Measurements from ENCODE around the gene ACP1.

ACP1 gene

DNA sequence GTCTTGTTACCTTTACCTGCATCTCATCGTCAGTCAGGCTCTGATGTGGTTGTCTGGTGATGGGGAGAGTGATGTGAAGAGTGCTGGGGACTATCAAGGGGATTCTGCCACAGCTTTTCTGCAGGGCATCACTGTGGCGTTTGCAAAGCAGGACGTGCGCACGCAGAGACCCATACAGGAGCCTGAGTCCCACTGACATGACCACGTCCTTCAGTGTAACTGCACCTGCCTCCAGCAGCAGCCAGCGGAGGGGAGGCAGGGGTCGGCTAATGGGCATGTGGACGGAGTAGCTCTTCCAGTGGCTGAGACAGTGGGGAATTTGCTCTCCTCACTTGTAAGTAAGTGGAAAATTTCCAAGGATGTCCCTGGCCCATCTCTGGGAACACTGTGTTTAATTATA is 16.6 kb downstream of the ACP1 start:
- Histone ChIP-seq H3K4me3 (ENCODE audit: low read length) (no peak overlapping the region), H3K9me3 (ENCODE audit: control insufficient read depth, low read length) (no peaks in the 10 kb centered on the region), H3K36me3 (ENCODE audit: control insufficient read depth, insufficient read depth, low read length, severe bottlenecking) (peaks cover 58% of the 10 kb centered on the region), H3K9ac (ENCODE audit: low read length) (no peak overlapping the region), H3K27me3 (replicated peaks; ENCODE audit: control insufficient read depth, insufficient read depth, low read length) (no peaks in the 10 kb centered on the region), H3K4me1 (ENCODE audit: control insufficient read depth, insufficient read depth, low read length) (peaks cover 12% of the 10 kb centered on the region)
- DNase-seq (ENCODE audit: low read depth), result no peak

DNA sequence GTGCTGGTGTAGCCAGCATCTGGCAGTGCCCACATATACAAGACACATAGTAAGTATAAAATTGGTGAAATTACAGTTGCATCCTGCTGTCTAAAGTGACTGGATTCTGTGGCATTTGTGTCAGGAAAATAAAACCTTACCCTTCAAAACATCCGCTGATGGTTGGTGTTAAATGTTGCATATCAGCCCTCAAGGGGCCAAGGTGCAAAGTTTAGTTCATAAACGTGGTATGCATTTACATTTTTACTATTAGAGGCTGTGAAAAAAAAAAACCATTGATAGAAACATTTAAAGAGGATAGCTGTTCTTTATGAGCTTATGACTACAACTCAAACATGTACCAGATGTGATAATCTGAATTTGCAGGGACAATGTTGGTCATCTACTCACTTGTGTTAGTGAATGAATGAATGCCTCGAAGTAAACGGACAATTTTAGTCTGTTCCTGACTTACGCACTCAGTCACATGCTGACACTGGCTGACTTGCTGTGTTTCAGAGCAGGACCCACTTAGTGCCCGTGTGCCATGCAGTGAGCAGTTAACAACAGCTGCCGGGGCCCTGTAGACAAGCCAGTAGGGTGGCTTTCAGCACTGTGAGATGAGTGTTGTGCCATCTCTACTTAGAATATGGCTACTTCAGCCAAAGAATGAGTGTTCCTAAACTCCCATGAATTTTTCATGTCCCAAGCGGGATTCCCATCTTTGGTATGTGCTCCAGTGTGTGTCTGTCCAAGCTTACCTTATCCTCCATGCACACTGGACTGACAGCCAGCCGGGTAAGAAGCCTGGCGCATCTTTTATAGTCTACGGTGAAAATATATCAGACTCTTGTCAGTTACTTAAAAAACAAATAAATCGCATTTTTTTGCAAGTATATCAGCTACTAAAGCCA is 17.9 kb downstream of the ACP1 start:
- H3K36me3 ChIP-seq (ENCODE audit: control insufficient read depth, insufficient read depth, low read length, severe bottlenecking), result peaks cover 46% of the 10 kb centered on the region
- no peaks in the 10 kb centered on the region for H3K27me3 ChIP-seq (replicated peaks; ENCODE audit: control insufficient read depth, insufficient read depth, low read length)
- no peak overlapping the region for H3K4me3 ChIP-seq (ENCODE audit: low read length)
- peaks cover 18% of the 10 kb centered on the region for H3K4me1 ChIP-seq (ENCODE audit: control insufficient read depth, insufficient read depth, low read length)
- H3K9me3 ChIP-seq (ENCODE audit: control insufficient read depth, low read length), result no peaks in the 10 kb centered on the region
- H3K9ac ChIP-seq (ENCODE audit: low read length), result no peak overlapping the region
- DNase-seq (ENCODE audit: low read depth), result no peak

DNA sequence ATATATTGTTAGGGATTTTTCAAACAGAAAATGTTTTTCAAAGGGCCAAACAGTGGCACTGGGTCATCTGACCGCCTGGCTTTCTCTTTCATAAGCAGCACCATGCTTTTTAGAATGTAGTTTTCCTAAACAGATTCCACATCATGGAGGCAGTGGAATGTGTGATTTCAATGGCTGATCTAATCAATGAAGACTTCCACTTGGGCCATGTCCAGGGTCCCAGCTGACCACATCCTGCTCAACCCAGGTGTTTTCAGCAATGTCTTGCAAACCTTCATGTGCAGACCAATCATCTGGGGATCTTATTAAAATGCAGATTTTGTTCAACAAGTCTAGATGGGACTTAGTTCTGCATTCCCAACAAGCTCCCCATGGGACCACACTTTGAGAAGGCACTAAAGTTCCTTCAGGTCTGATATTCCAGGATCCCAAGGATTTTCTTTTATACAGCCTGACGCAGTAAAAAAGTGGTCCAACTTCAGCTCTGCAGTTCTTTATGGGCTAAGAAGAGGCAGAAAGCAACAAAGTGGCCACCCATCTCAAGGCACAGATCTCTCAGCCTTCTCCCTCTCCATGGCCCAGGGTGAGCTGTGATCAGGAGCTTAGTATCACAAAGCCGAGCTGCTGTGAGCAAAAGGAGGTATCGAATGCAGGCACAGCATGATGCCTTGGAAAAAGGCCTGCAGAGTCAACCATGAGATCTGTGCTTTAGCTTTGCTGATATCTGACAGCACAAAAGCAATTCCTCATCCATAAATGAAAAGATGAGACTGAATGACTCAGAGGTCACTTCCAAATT is 19.4 kb downstream of the ACP1 start:
- Histone ChIP-seq H3K36me3 (ENCODE audit: control insufficient read depth, insufficient read depth, low read length, severe bottlenecking) (peaks cover 30% of the 10 kb centered on the region), H3K9ac (ENCODE audit: low read length) (no peak overlapping the region), H3K4me3 (ENCODE audit: low read length) (no peak overlapping the region), H3K4me1 (ENCODE audit: control insufficient read depth, insufficient read depth, low read length) (peaks cover 19% of the 10 kb centered on the region), H3K27me3 (replicated peaks; ENCODE audit: control insufficient read depth, insufficient read depth, low read length) (no peaks in the 10 kb centered on the region), H3K9me3 (ENCODE audit: control insufficient read depth, low read length) (no peaks in the 10 kb centered on the region)
- no peak for DNase-seq (ENCODE audit: low read depth)

DNA sequence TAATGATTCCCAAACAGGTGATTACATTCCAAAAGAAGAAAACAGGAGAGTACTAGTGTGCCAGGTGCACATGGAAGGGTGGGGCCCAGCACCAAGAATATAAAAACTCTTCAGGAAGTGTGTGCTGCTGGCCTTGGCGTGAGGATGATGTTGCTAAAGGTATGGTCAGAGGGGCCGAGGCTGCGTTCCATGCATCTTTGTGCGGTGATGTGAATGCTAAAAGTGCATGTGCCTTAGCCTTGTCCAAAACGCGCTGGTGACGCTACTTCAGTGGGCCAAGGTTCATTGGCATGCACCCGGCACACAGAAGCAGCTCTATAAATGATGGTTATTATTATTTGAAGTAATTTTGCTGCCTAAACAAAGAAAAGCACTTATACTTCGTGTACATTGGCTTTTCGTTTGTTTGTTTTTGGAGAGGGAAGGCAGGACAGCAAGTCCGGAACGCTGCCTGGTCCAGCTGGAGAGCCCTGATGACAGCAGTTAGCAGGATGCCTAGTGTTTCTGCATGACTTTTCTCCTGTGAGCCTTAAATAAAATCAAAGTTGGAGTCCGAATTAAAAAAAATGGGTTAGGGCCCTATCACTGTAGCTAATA is 20.2 kb downstream of the ACP1 start:
- Histone ChIP-seq H3K9me3 (ENCODE audit: control insufficient read depth, low read length) (no peaks in the 10 kb centered on the region), H3K9ac (ENCODE audit: low read length) (peak overlapping the region; percentile 1), H3K27me3 (replicated peaks; ENCODE audit: control insufficient read depth, insufficient read depth, low read length) (no peaks in the 10 kb centered on the region), H3K36me3 (ENCODE audit: control insufficient read depth, insufficient read depth, low read length, severe bottlenecking) (peaks cover 23% of the 10 kb centered on the region), H3K4me1 (ENCODE audit: control insufficient read depth, insufficient read depth, low read length) (peaks cover 24% of the 10 kb centered on the region), H3K4me3 (ENCODE audit: low read length) (no peak overlapping the region)
- DNase-seq (ENCODE audit: low read depth), result no peak

DNA sequence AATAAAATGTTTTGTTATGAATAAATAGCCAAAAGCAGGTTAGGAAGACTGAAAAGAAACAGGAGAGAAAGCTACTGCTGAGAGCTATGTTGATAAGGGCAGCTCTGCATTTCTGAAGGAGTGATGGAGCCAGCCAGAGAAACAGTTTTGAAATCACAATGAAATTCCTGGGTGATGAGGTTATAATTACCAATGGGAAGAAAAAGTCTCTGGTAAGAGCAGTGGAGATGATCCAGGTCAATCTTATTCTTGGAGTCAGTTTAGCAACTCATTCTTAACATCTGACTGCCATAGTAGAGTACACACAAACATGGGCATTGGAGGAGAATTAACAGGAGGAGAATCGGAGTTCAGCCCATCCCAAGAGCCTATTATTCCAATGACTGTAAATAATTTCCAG is 20.8 kb downstream of the ACP1 start:
- DNase-seq (ENCODE audit: low read depth), result peak; percentile 74
- no peaks in the 10 kb centered on the region for H3K9me3 ChIP-seq (ENCODE audit: control insufficient read depth, low read length)
- H3K36me3 ChIP-seq (ENCODE audit: control insufficient read depth, insufficient read depth, low read length, severe bottlenecking), result peaks cover 18% of the 10 kb centered on the region
- peaks cover 24% of the 10 kb centered on the region for H3K4me1 ChIP-seq (ENCODE audit: control insufficient read depth, insufficient read depth, low read length)
- H3K4me3 ChIP-seq (ENCODE audit: low read length), result no peak overlapping the region
- H3K9ac ChIP-seq (ENCODE audit: low read length), result peak overlapping the region; percentile 1
- H3K27me3 ChIP-seq (replicated peaks; ENCODE audit: control insufficient read depth, insufficient read depth, low read length), result no peaks in the 10 kb centered on the region

DNA sequence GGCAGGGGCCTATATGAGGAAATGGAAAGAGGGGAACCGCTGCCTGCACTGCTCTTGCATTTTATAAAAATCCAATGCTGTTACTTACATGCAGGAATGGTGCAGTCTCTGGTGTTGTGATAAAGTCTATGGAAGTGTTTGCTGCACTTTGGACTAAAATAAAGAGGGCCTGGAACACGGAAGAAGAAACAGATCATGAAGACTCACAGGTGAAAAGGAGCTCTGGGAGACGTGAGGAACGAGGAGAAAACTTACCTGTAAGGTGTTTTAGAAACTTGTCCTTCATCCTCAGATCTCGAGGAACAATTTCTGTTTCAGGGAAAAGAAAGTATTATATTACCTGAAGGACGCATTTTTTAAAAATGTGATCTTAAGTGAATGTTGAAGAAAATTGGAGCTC is 21.3 kb downstream of the ACP1 start:
- Histone ChIP-seq H3K9me3 (ENCODE audit: control insufficient read depth, low read length) (no peaks in the 10 kb centered on the region), H3K4me1 (ENCODE audit: control insufficient read depth, insufficient read depth, low read length) (peaks cover 24% of the 10 kb centered on the region), H3K9ac (ENCODE audit: low read length) (no peak overlapping the region), H3K27me3 (replicated peaks; ENCODE audit: control insufficient read depth, insufficient read depth, low read length) (peaks cover 4% of the 10 kb centered on the region), H3K4me3 (ENCODE audit: low read length) (no peak overlapping the region), H3K36me3 (ENCODE audit: control insufficient read depth, insufficient read depth, low read length, severe bottlenecking) (peaks cover 13% of the 10 kb centered on the region)
- no peak for DNase-seq (ENCODE audit: low read depth)

DNA sequence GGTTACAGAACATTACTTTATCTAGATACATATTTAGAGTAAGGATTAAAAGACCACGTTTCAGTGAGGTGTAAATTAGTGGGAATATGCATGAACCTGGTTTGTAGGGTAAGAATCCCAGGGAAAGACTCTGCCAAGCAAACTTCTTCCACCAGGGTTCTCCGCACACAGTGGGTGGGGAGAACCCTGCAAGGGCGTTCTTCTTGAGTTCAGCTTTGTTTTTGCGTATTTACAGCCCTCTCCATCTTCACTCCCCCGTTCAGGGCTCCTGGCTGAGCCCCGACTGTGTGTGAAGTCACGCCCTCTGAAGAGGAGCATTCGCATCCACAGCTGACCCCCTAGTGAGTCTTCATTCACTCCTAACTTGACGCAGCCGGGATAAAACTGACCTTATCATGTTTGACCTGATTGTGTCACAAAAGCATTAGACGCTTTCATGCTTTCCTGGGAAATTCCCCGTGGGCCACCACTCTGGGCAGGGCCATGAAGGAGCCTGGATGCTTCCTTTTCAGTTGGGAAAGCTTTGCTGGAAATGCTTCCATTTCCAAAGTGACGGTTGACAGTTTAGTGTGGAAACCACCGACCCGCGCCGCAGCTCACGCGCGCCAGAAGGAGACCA is 22.1 kb downstream of the ACP1 start:
- Histone ChIP-seq H3K4me3 (ENCODE audit: low read length) (peak overlapping the region; percentile 37), H3K36me3 (ENCODE audit: control insufficient read depth, insufficient read depth, low read length, severe bottlenecking) (peaks cover 5% of the 10 kb centered on the region), H3K27me3 (replicated peaks; ENCODE audit: control insufficient read depth, insufficient read depth, low read length) (peaks cover 4% of the 10 kb centered on the region), H3K4me1 (ENCODE audit: control insufficient read depth, insufficient read depth, low read length) (peaks cover 24% of the 10 kb centered on the region), H3K9me3 (ENCODE audit: control insufficient read depth, low read length) (no peaks in the 10 kb centered on the region), H3K9ac (ENCODE audit: low read length) (no peak overlapping the region)
- DNase-seq (ENCODE audit: low read depth), result no peak

DNA sequence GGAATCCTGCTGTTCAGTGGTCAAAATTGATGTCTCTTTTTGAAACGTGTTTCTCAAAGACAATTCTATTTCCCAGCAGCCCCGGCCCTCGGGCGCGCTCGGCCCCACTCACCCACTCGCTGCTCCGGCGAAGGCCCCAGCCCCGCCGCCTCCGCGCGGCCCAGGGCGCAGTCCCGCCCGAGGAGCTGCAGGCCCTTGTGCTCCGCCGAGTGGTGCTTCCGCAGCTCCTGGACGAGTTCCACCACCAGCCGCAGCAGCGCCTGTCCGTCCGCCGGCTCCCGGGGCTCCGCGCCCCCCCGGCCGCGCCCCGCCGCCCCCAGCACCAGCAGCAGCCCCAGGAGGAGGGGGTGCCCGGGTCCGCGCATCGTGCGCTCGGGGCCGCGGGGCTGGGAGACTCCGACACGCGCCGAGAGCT is 22.7 kb downstream of the ACP1 start:
- H3K4me3 ChIP-seq (ENCODE audit: low read length), result peak overlapping the region; percentile 37
- peaks cover 8% of the 10 kb centered on the region for H3K27me3 ChIP-seq (replicated peaks; ENCODE audit: control insufficient read depth, insufficient read depth, low read length)
- no peak overlapping the region for H3K9ac ChIP-seq (ENCODE audit: low read length)
- peaks cover 24% of the 10 kb centered on the region for H3K4me1 ChIP-seq (ENCODE audit: control insufficient read depth, insufficient read depth, low read length)
- H3K9me3 ChIP-seq (ENCODE audit: control insufficient read depth, low read length), result no peaks in the 10 kb centered on the region
- DNase-seq (ENCODE audit: low read depth), result peak; percentile 58
- H3K36me3 ChIP-seq (ENCODE audit: control insufficient read depth, insufficient read depth, low read length, severe bottlenecking), result no peaks in the 10 kb centered on the region

DNA sequence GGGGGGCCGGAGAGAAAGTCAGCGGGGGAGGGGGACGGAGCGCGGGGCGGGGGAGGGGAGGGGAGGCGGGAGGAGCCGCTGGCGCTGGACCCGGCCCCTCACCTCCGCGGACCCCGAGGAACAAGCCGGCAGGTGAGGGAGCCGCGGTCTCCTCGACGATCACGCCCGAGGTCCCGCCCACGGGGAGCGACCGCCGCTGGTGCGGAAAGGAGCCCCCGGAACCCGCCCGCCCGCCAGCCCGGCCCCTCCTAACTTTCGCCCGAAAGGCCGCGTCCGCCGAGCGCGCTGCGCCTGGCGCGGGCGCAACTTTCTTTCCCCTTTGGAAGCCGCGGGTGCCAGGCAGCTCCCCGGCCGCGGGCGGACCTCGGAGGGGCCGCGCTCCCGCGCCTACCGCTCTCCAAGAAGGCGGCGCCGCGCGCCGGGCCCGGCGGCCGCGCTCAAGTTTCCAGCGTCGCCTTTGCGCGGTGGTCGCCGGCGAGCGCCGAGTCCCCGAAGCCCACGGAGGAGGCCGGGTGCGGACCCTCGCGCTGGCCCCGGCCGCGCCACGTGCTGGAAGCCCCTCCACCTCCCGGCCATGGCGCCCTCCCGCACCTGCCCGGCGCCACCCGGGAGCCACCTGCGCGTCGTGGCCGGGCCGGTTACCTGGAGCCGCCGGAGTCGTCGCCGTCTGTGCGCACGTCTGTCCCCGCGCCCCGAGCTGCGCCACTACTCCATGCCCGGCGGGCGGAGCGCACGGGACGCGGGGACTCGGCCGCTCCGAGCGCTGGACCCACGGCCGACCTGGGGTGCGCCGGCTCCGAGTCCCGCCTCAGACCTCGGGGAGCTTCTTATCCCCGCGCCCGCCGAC is 23.4 kb downstream of the ACP1 start, which contains the start of gene ALKAL2:
Gene ALKAL2 (minus strand): TSS at position 181 of the 847 bp plus-strand sequence. CDS start 256 bp downstream, outside the sequence.
- Histone ChIP-seq H3K36me3 (ENCODE audit: control insufficient read depth, insufficient read depth, low read length, severe bottlenecking) (no peaks in the 10 kb centered on the region), H3K27me3 (replicated peaks; ENCODE audit: control insufficient read depth, insufficient read depth, low read length) (peaks cover 14% of the 10 kb centered on the region), H3K9me3 (ENCODE audit: control insufficient read depth, low read length) (no peaks in the 10 kb centered on the region), H3K9ac (ENCODE audit: low read length) (no peak within 1 kb of the TSS), H3K4me3 (ENCODE audit: low read length) (peak within 1 kb of the TSS; percentile 37), H3K4me1 (ENCODE audit: control insufficient read depth, insufficient read depth, low read length) (peaks cover 24% of the 10 kb centered on the region)
- DNase-seq (ENCODE audit: low read depth), result peak; percentile 51

DNA sequence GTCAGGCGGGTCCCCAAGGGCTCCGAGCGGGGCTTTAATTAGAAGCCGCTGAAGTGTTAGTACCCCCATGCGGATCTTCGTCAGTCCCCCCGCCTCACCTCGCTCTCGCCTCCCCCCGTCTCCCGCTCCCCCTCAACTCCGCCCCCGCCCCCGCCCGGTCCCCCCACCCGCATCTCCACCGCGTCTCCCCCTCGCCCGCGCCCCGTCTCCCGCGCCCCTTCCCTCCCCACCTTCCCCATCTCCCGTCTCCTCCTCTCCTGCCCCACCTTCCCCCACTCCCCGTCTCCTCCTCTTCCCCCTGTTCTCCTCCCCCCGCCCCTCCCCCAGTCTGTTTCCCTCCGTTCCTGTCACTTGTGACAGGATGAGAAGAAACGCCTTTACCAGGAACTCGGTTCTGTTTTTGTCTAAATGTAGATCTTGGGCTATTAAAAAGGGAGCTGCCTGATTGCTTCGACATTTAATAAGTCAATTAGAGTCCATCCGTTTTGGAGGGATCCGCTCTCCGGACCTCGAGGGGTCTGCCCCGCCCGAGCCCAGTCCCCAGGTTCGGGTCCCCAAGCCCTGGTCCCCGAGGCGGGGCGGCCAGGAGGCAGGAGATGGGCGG is 24.1 kb downstream of the ACP1 start:
- DNase-seq (ENCODE audit: low read depth), result peak; percentile 8
- Histone ChIP-seq H3K4me3 (ENCODE audit: low read length) (peak overlapping the region; percentile 86), H3K9me3 (ENCODE audit: control insufficient read depth, low read length) (no peaks in the 10 kb centered on the region)

More for the DNA sequence above, 24.1 kb downstream of the ACP1 start:
- peaks cover 24% of the 10 kb centered on the region for H3K4me1 ChIP-seq (ENCODE audit: control insufficient read depth, insufficient read depth, low read length)
- H3K27me3 ChIP-seq (replicated peaks; ENCODE audit: control insufficient read depth, insufficient read depth, low read length), result peaks cover 14% of the 10 kb centered on the region
- H3K36me3 ChIP-seq (ENCODE audit: control insufficient read depth, insufficient read depth, low read length, severe bottlenecking), result no peaks in the 10 kb centered on the region
- peak overlapping the region; percentile 46 for H3K9ac ChIP-seq (ENCODE audit: low read length)
